ENCODE results near the gene BAIAP2L1. TPM values are rescaled to one million over a fixed set of nuclear protein-coding genes. Genes with fewer than 3 reads are reported as not detected.

BAIAP2L1 gene
- total RNA-seq, 2 experiments from 2014 or later = 0.33 to 0.61 TPM

DNA sequence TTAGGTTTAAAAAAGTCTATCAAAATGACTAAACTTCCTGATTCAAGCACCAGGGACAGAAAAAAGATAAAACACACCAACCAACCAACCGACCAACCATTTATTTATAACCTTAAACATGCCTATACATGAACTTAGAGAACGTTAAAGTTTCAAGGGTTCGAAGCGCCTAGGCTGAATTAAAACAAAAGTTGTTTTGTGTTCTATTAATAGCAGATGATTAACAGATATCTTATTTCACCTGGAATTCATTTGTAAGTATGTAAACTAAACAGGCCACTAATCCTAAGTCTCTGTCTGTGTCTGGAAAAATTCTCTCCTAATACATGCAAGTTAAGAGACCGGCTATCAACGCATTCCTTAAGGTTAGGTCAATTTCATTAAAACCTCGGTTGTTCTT, 1.4 kb downstream of the BAIAP2L1 start:
- TF ChIP-seq, protein P1, sequence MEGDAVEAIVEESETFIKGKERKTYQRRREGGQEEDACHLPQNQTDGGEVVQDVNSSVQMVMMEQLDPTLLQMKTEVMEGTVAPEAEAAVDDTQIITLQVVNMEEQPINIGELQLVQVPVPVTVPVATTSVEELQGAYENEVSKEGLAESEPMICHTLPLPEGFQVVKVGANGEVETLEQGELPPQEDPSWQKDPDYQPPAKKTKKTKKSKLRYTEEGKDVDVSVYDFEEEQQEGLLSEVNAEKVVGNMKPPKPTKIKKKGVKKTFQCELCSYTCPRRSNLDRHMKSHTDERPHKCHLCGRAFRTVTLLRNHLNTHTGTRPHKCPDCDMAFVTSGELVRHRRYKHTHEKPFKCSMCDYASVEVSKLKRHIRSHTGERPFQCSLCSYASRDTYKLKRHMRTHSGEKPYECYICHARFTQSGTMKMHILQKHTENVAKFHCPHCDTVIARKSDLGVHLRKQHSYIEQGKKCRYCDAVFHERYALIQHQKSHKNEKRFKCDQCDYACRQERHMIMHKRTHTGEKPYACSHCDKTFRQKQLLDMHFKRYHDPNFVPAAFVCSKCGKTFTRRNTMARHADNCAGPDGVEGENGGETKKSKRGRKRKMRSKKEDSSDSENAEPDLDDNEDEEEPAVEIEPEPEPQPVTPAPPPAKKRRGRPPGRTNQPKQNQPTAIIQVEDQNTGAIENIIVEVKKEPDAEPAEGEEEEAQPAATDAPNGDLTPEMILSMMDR (IDR thresholded peaks at IDR 0.05) = no peak
- ChIA-PET CTCF (no interaction called here), POLR2A (no interaction called here)
- H3K27ac Mint-ChIP-seq = no peak overlapping the region
- Histone ChIP-seq H3K9me3 (ENCODE audit: control insufficient read depth in 1 of 2, insufficient read depth in 1 of 2, low read length in 2 of 2) (peaks cover 0 to 5% of the 10 kb centered on the region in 2 experiments), H3K36me3 (ENCODE audit: insufficient read depth, low read length) (no peaks in the 10 kb centered on the region), H3K27ac (ENCODE audit: low read depth in 1 of 2, low read length in 2 of 2) (no peak overlapping the region), H3K27me3 (ENCODE audit: control insufficient read depth in 1 of 2, insufficient read depth in 2 of 2, low read length in 2 of 2) (peaks cover 0 to 7% of the 10 kb centered on the region in 2 experiments), H3K4me3 (ENCODE audit: low read length) (no peak overlapping the region), H3K4me1 (ENCODE audit: insufficient read depth, low read length) (peaks cover 12% of the 10 kb centered on the region)
- peaks cover 24% of the 10 kb centered on the region for H3K27me3 Mint-ChIP-seq
- H3K4me3 Mint-ChIP-seq = peak overlapping the region; percentile 31
- no peak for ATAC-seq (ENCODE audit: poor library complexity)
- H3K4me1 Mint-ChIP-seq (ENCODE audit: low read depth) = peaks cover 7% of the 10 kb centered on the region
- intact Hi-C loops (cut with DNase I, micrococcal nuclease) = no loop called here
- no peaks in the 10 kb centered on the region for H3K9me3 Mint-ChIP-seq
- no peaks in the 10 kb centered on the region for H3K36me3 Mint-ChIP-seq (ENCODE audit: low read depth)
- no peak for DNase-seq

DNA sequence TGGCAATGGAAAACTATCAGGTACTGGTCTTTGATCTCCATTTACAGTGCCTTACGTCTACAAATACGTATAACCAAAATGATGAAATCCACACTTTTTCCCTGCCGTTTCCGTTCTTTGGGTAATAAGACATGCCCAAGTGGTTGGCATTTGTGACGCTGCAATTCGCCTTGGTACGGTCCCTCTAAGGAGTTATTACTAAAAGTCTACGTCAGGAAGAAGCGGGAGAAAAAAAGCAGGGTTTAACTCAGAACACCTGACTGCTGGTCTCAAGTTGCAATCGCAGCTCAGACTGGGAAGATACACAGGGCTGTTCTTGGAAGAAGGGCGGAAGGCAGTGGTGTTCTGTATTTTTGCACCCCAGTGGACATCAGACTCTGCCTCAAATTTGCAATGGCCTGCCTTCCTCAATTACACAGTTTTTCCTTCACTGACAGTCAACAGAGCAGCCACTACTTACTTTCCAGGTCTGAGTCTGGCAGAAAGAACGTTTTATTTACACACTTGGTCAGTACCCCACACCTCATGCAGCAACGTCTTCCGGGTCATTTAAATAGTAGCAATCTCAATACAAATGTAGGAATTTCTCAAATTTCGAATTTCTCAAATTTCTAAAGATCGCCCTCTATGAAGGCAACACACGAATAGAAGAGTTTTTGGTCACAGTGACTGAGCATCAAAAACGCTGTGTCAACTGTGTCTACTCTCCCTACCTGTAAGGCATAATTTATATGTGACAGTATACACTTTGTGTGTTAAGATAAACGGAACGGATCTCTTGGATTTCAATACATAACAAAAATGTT, 2.1 kb downstream of the BAIAP2L1 start:
- ChIA-PET POLR2A (no interaction called here), CTCF (no interaction called here)
- Histone ChIP-seq H3K9me3 (ENCODE audit: control insufficient read depth in 1 of 2, insufficient read depth in 1 of 2, low read length in 2 of 2) (peaks cover 0 to 5% of the 10 kb centered on the region in 2 experiments), H3K4me3 (ENCODE audit: low read length) (no peak overlapping the region), H3K4me1 (ENCODE audit: insufficient read depth, low read length) (peaks cover 12% of the 10 kb centered on the region), H3K36me3 (ENCODE audit: insufficient read depth, low read length) (no peaks in the 10 kb centered on the region), H3K27ac (ENCODE audit: low read depth in 1 of 2, low read length in 2 of 2) (no peak overlapping the region), H3K27me3 (ENCODE audit: control insufficient read depth in 1 of 2, insufficient read depth in 2 of 2, low read length in 2 of 2) (peaks cover 0 to 7% of the 10 kb centered on the region in 2 experiments)
- Mint-ChIP-seq H3K27me3 (peaks cover 24% of the 10 kb centered on the region), H3K27ac (no peak overlapping the region), H3K9me3 (no peaks in the 10 kb centered on the region), H3K4me3 (peak overlapping the region; percentile 31), H3K4me1 (ENCODE audit: low read depth) (peaks cover 7% of the 10 kb centered on the region), H3K36me3 (ENCODE audit: low read depth) (no peaks in the 10 kb centered on the region)
- TF ChIP-seq, protein P1 (IDR thresholded peaks at IDR 0.05) = no peak
- DNase-seq = no peak
- ATAC-seq (ENCODE audit: poor library complexity) = no peak
- intact Hi-C loops (cut with DNase I, micrococcal nuclease) = no loop called here

DNA sequence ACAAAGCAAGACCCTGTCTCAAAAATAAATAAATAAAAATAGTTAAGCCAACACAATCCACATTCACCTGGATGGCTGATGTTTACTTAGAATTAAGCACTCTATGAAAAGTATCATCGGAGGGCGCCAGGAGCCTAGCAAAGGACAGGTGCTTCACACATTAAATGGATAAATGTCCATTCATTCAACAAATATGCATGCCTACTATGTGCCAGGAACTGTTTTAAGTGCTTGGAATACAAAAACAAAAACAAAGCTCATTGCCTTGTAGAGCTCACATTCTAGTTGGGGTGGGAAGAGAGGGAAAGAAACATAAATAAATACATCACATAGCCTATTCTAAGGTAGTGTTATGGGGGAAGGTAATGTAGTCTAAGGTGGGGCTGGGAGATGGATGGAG, 4.1 kb downstream of the BAIAP2L1 start:
- TF ChIP-seq, protein P1 (IDR thresholded peaks at IDR 0.05) = no peak

More for the DNA sequence above, 4.1 kb downstream of the BAIAP2L1 start:
- H3K9me3 ChIP-seq (ENCODE audit: control insufficient read depth in 1 of 2, insufficient read depth in 1 of 2, low read length in 2 of 2) = peaks cover 0 to 5% of the 10 kb centered on the region in 2 experiments
- H3K27me3 ChIP-seq (ENCODE audit: control insufficient read depth in 1 of 2, insufficient read depth in 2 of 2, low read length in 2 of 2) = peaks cover 0 to 7% of the 10 kb centered on the region in 2 experiments
- no peaks in the 10 kb centered on the region for H3K9me3 Mint-ChIP-seq
- DNase-seq (no peak), ATAC-seq (ENCODE audit: poor library complexity) (no peak)
- no peaks in the 10 kb centered on the region for H3K36me3 Mint-ChIP-seq (ENCODE audit: low read depth)
- H3K27me3 Mint-ChIP-seq = peaks cover 24% of the 10 kb centered on the region
- ChIA-PET CTCF (no interaction called here), POLR2A (no interaction called here)
- H3K36me3 ChIP-seq (ENCODE audit: insufficient read depth, low read length) = no peaks in the 10 kb centered on the region
- H3K4me1 Mint-ChIP-seq (ENCODE audit: low read depth) = peaks cover 7% of the 10 kb centered on the region
- no peak overlapping the region for H3K27ac Mint-ChIP-seq
- no peak overlapping the region for H3K27ac ChIP-seq (ENCODE audit: low read depth in 1 of 2, low read length in 2 of 2)
- intact Hi-C loops (cut with DNase I, micrococcal nuclease) = no loop called here
- H3K4me1 ChIP-seq (ENCODE audit: insufficient read depth, low read length) = peaks cover 12% of the 10 kb centered on the region
- no peak overlapping the region for H3K4me3 Mint-ChIP-seq
- H3K4me3 ChIP-seq (ENCODE audit: low read length) = no peak overlapping the region

All from CD4-positive, alpha-beta T cell (primary cell).